GM21515 (cell line): ENCODE measurements around the gene EXOC7.

Source experiments
- ATAC-seq: cut with Tn5 transposase; IDR thresholded peaks from one replicate; pipeline ENCODE4 v1.9.1; 2021; ENCODE audit not compliant: unreplicated experiment

The EXOC7 gene

DNA sequence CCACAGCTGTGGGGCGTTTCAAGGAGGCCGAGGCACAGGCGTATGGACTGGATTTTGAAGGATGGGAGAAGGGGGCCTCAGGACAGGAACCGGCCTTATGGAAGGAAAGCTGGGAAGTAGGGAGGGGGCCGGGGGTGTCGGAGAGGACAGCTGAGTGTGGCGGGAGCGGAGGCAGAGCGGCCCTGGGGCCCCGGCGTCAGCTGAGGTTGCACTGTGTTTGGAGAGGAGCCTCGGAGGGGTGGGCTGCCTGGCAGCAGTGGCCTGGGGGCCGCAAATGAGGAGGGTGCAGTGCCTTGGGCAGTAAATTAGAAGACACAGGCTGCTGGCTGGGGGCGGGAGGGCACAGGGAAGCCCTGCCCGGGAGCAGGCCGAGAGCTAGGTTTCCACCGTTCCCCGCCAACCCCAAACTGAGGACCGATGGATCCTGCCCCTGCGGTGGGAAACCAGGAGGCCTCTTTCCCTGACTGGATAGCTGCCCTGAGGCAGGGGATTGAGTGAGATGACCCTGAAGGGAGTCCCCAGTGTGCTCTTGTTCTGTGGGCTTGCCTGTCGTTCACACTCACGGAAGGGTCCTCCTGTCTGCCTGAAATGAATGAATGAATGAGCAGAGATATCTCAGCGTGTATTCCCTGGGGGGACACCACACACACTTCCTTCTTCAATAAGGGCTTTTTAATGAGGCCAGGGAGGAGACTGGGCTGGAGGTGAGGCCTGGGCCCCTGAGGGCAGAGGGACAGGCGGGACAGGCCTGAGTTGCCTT is 19.0 kb upstream of the EXOC7 start:
- no peak for ATAC-seq

GRCh38 chr17:76121932-76122430 is 18.4 kb upstream of the EXOC7 start:
- no peak for ATAC-seq

GRCh38 chr17:76120658-76121008 is 17.0 kb upstream of the EXOC7 start:
- no peak for ATAC-seq

- ATAC-seq, result no peak
Observed at GRCh38 chr17:76119409-76120371, 16.1 kb upstream of the EXOC7 start.

DNA sequence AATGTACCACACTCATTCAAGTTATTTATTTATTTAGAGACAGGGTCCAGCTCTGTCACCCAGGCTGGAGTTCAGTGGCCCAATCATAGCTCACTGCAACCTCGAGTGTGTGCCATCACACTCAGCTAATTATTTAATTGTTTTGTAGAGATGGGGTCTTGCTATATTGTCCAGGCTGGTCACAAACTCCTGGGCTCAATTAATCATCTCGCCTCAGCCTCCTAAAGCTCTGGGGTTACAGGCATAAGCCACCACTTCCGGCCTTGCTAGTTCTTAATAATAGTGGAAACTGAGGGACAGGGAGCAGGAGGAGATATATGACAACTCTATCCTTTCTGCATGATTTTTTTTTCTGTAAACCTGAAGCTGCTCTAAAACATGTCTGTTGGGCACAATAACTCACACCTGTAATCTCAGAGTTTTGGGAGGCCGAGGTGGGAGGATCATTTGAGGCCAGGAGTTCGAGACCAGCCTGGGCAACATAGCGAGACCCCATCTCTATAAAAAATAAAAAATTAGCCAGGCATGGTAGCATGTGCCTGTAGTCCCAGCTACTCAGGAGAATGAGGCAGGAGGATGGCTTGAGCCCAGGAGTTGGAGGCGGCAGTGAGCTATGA is 11.7 kb upstream of the EXOC7 start:
- ATAC-seq, result no peak

DNA sequence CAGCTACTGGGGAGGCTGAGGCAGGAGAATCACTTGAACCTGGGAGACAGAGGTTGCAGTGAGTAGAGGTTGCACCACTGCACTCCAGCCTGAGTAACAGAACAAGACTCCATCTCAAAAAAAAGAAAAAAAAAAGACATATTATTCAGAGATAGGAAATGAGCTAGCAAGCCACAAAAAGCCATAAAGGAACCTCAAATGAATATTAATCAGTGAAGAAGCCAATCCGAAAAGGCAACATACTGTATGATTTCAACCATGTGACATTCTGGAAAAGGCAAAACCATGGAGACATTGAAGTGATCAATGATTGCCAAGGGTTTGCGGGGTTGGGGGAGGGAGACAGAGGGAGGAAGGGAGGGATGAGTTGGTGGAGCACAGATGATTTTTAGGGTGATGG is 8.4 kb upstream of the EXOC7 start:
- no peak for ATAC-seq

- no peak for ATAC-seq
Observed at GRCh38 chr17:76107509-76107908, 3.9 kb upstream of the EXOC7 start.

DNA sequence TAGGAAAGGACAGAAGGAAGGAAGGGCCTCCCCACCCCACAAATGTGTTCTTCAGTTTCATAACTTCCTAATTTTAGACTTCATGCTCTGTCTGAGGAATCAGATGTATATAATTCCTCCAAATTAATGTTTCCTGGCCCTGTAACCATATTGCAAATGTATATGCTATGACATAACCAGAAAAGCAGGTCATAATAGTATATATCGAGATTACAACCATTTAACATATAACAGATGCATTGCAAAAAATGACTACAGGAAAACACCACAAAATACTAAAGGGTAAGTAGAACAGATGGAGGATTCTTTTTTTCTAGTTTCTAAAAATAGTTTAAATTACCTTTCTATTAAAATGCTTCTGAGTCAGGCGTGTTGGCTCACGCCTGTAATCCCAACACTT is 3.1 kb upstream of the EXOC7 start:
- no peak for ATAC-seq

GRCh38 chr17:76104896-76105231 is 1.3 kb upstream of the EXOC7 start:
- ATAC-seq, result no peak

- no peak for ATAC-seq
Observed at GRCh38 chr17:76104140-76104895, 731 bp upstream of the EXOC7 start.

DNA sequence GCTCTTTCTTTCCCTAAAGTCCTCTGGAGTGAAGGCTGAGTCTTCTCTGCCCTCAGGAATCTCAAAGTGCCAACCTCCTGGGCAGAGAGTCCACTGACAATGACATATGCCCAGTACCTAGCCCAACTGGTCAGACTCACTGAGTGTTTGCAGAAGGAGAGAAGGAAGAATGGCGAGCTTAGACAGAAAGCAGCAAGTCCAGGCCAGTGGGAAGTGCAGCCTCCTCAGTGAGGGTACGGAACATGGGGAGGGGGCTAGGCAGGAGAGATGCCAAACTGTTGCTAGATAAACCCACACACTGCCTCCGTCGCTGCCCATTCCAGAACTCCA is 678 bp downstream of the EXOC7 start:
- ATAC-seq, result no peak

GRCh38 chr17:76097716-76098295 is 5.8 kb downstream of the EXOC7 start:
- ATAC-seq, result no peak

- no peak for ATAC-seq
Observed at GRCh38 chr17:76095943-76096342, 7.6 kb downstream of the EXOC7 start.

DNA sequence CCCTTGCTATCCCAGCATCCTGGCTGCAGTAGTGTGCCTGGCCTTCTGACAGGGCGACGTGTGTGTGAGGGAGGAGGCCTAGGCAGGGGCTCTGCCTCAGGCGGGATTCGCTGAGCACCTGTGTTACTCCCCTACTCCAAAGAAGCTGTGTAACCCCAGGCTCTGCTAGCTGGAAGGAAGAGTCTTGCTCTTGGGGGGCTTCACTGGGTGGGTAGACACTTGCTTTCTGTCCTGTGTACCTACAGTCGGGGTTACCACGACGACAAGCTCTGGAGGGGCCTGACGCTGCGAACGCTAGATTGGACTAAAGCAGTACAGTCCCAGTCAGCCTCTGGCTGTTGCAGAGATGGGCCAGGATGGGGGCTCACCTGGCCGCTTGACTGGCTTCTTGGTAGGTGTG is 9.5 kb downstream of the EXOC7 start:
- ATAC-seq, result no peak

- ATAC-seq, result no peak
Observed at GRCh38 chr17:76092526-76093413, 10.8 kb downstream of the EXOC7 start.

DNA sequence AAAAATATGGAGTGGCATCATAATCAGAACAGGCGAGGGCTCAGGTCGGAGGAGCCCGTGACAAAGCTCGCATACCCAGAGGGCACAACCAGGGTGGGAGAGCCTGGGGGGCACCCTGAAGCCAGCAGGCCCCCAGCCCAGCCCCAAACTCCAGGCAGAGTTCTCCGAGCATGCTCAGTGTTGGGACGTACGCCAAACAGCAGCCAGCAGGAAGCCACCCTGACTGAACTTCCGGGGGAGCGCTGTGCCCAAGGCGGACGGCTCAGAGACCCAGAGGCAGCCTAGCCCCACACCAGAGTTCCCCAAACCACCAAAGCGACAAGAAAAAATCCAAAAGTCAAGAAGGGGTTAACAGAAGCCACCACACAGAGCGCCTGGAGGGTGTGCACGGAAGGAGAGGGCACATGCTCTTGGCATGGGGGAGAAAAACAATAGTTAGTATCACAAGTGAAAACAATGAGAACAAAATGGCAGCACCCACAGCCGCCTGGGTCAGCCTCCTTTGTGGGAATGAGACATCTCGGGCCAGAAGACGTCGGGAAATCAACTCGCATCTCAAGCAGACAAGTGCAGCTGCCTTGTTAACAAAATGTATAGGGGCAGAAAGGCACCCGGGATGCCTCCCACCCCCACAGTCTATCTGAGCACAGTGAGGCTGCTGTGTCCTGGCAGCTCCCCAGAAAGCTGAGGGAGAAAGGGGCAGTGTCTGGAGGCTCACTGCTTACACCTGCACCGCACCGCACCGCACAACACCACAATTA is 11.9 kb downstream of the EXOC7 start:
- no peak for ATAC-seq

DNA sequence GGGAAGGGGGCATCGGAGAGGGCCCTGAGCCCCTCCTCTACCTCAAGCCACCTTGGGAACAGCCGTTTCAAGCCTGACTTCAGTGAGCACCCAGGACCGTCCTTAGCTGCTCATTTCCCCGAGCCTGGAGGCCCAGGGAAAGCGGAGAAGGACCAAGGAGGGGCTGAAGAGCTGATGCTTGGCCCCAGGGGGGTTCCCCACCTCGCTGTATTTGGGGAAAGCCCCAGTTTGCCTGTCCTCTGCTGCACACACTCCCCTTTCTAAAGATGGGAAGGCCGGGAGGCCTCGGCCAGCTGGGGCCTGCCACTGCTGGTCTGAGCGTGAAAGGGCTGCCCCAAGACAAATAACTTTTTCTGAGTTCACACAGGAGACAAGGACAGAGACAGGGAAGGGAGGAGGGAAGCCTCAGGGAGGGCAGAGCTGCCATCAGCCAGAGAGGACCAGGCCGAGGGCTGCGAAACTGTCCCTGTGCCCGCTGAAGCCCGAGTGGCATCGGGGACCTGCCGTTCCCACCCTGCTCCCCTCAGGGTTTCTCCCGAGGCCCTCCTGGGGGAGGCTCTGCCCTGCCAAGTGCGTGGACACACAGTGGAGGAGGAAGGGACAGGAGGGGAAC is 13.0 kb downstream of the EXOC7 start:
- ATAC-seq, result no peak

- ATAC-seq, result no peak
Observed at GRCh38 chr17:76089680-76090516, 13.7 kb downstream of the EXOC7 start.
